Medulla oblongata (tissue), 1 donor: Measurements from ENCODE around the gene CDC45.

Experiments used
- DNase-seq: peaks from one replicate; pipeline ENCODE4 v3.0.0-alpha.2; 2015; ENCODE audit errors: extremely low spot score

CDC45 gene

GRCh38 chr22:19495562-19496323, 16.0 kb downstream of the CDC45 start:
- DNase-seq, result no peak

- DNase-seq, result no peak
Observed at GRCh38 chr22:19496324-19496630, 16.6 kb downstream of the CDC45 start.

- no peak for DNase-seq
Observed at GRCh38 chr22:19497245-19497644, 17.5 kb downstream of the CDC45 start.

GRCh38 chr22:19498154-19498865, 18.6 kb downstream of the CDC45 start:
- DNase-seq, result no peak

- no peak for DNase-seq
Observed at GRCh38 chr22:19498866-19499190, 19.1 kb downstream of the CDC45 start.

- no peak for DNase-seq
Observed at GRCh38 chr22:19499236-19499879, 19.6 kb downstream of the CDC45 start.

- DNase-seq, result no peak
Observed at GRCh38 chr22:19499880-19500242, 20.1 kb downstream of the CDC45 start.

GRCh38 chr22:19501897-19502447, 22.3 kb downstream of the CDC45 start:
- DNase-seq, result no peak

- DNase-seq, result no peak
Observed at GRCh38 chr22:19503367-19503766, 23.6 kb downstream of the CDC45 start.

- no peak for DNase-seq
Observed at GRCh38 chr22:19503869-19504268, 24.1 kb downstream of the CDC45 start.

GRCh38 chr22:19504900-19505734, 25.4 kb downstream of the CDC45 start:
- DNase-seq, result no peak

GRCh38 chr22:19505735-19506126, 26.0 kb downstream of the CDC45 start:
- DNase-seq, result no peak

- DNase-seq, result no peak
Observed at GRCh38 chr22:19506212-19506611, 26.5 kb downstream of the CDC45 start.

- no peak for DNase-seq
Observed at GRCh38 chr22:19507534-19507861, 27.8 kb downstream of the CDC45 start.

GRCh38 chr22:19508024-19508776, 28.5 kb downstream of the CDC45 start:
- DNase-seq, result no peak

- DNase-seq, result no peak
Observed at GRCh38 chr22:19509191-19509590, 29.5 kb downstream of the CDC45 start.

- no peak for DNase-seq
Observed at GRCh38 chr22:19509923-19510322, 30.2 kb downstream of the CDC45 start.

GRCh38 chr22:19510919-19511341, 31.2 kb downstream of the CDC45 start:
- DNase-seq, result no peak

GRCh38 chr22:19513823-19514222, 34.1 kb downstream of the CDC45 start:
- no peak for DNase-seq

GRCh38 chr22:19514831-19515565, 35.3 kb downstream of the CDC45 start:
- no peak for DNase-seq
